IMR-90 (cell line): ENCODE data around the gene CPOX. TPM values are rescaled to one million over a fixed set of nuclear protein-coding genes. Genes with fewer than 3 reads are reported as not detected.

Experiments
- ATAC-seq: fragments of 200-7000 bp; cut with Tn5 transposase; 2 replicates; pipeline ENCODE4 v1.9.1; 2020; ENCODE audit warnings: low read depth, mild to moderate bottlenecking, moderate library complexity
- BruUV-seq: library from RNA; stranded (reverse); fragments of 400-500 nt; replicated peaks from 2 replicates; lab custom pipeline; 2021; lab: Mats Ljungman, UMichigan
- CTCF ChIA-PET: fragments of 300-600 bp; formaldehyde crosslinking; extraction: SDS; loops from one replicate; lab custom pipeline; 2021; ENCODE audit warnings: antibody characterized with exemption; lab: Yijun Ruan, JAX
- POLR2A ChIA-PET: fragments of 300-600 bp; sonication (Branson Sonifier 250); formaldehyde crosslinking; loops from one replicate; lab custom pipeline; 2022; ENCODE audit warnings: antibody characterized with exemption; ENCODE audit not compliant: unreplicated experiment; lab: Charles Lee
- DNase-seq: peaks from one replicate; pipeline ENCODE4 v3.0.0; 2013
- H2AFZ ChIP-seq: replicated peaks from 2 replicates; pipeline ENCODE3; 2013; ENCODE audit warnings: low read length, mild to moderate bottlenecking; ENCODE audit not compliant: poor library complexity
- H2AK5ac ChIP-seq: 2 replicates; pipeline ENCODE4 v1.6.1; 2013; ENCODE audit warnings: low read depth, low read length, inconsistent platforms
- H2AK9ac ChIP-seq: replicated peaks from 2 replicates; pipeline ENCODE3; 2013; ENCODE audit warnings: mild to moderate bottlenecking, low read depth, low read length, moderate library complexity; ENCODE audit not compliant: poor library complexity
- H2BK120ac ChIP-seq: 2 replicates; pipeline ENCODE4 v1.6.1; 2013; ENCODE audit warnings: low read depth, low read length, inconsistent platforms
- H2BK15ac ChIP-seq: 3 replicates; pipeline ENCODE4 v1.6.1; 2013; ENCODE audit warnings: low read depth, low read length, inconsistent platforms
- H2BK20ac ChIP-seq: 2 replicates; pipeline ENCODE4 v1.6.1; 2013; ENCODE audit warnings: low read depth, mild to moderate bottlenecking, inconsistent platforms, low read length, moderate library complexity
- H2BK5ac ChIP-seq: 2 replicates; pipeline ENCODE4 v1.6.1; 2013; ENCODE audit warnings: mild to moderate bottlenecking, low read depth, low read length, inconsistent platforms; ENCODE audit not compliant: poor library complexity, severe bottlenecking
- H3K14ac ChIP-seq: replicated peaks from 2 replicates; pipeline ENCODE4 v1.6.1; 2013; ENCODE audit warnings: low read depth, low read length, inconsistent platforms
- H3K18ac ChIP-seq: 2 replicates; pipeline ENCODE4 v1.6.1; 2013; ENCODE audit warnings: low read depth, low read length, control low read depth
- H3K23ac ChIP-seq: 2 replicates; pipeline ENCODE4 v1.6.1; 2013; ENCODE audit warnings: low read depth, low read length, inconsistent platforms
- H3K27ac ChIP-seq: 2 replicates; pipeline ENCODE4 v1.5.1; 2013; ENCODE audit warnings: mild to moderate bottlenecking, control low read depth, low read length; ENCODE audit not compliant: insufficient read depth
- H3K27me3 ChIP-seq: 2 replicates; pipeline ENCODE4 v1.6.1; 2013; ENCODE audit warnings: low read length; ENCODE audit not compliant: control insufficient read depth, insufficient read depth
- H3K36me3 ChIP-seq: 2 replicates; pipeline ENCODE4 v1.6.1; 2013; ENCODE audit warnings: low read length, mixed read lengths; ENCODE audit not compliant: control insufficient read depth, insufficient read depth
- H3K4ac ChIP-seq: 2 replicates; pipeline ENCODE4 v1.6.1; 2013; ENCODE audit warnings: low read depth, low read length, inconsistent platforms
- H3K4me1 ChIP-seq: 2 replicates; pipeline ENCODE4 v1.6.1; 2013; ENCODE audit warnings: low read length, mixed read lengths; ENCODE audit not compliant: control insufficient read depth, insufficient read depth
- H3K4me2 ChIP-seq: 2 replicates; pipeline ENCODE4 v1.6.1; 2013; ENCODE audit warnings: low read depth, mild to moderate bottlenecking, control low read depth, low read length, moderate library complexity
- H3K4me3 ChIP-seq: 2 replicates; pipeline ENCODE4 v1.5.1; 2013; ENCODE audit warnings: low read depth, mild to moderate bottlenecking, control low read depth, low read length, moderate library complexity; ENCODE audit not compliant: insufficient read depth
- H3K56ac ChIP-seq: 2 replicates; pipeline ENCODE4 v1.6.1; 2013; ENCODE audit warnings: low read length, inconsistent platforms; ENCODE audit not compliant: insufficient read depth; ENCODE audit errors: extremely low read depth
- H3K79me1 ChIP-seq, 2 experiments: 2 replicates each; pipeline ENCODE4 v1.6.1; 2013; ENCODE audit warnings: low read length in 2 of 2, inconsistent platforms in 1 of 2, low read depth in 1 of 2
- H3K9ac ChIP-seq: 2 replicates; pipeline ENCODE4 v1.6.1; 2013; ENCODE audit warnings: low read depth, low read length, control low read depth
- H3K9me1 ChIP-seq: 2 replicates; pipeline ENCODE4 v1.6.1; 2013; ENCODE audit warnings: low read length, inconsistent platforms; ENCODE audit not compliant: insufficient read depth
- H3K9me3 ChIP-seq: 2 replicates; pipeline ENCODE4 v1.6.1; 2013; ENCODE audit warnings: low read length; ENCODE audit not compliant: control insufficient read depth, insufficient read depth
- H4K20me1 ChIP-seq: 2 replicates; pipeline ENCODE4 v1.6.1; 2013; ENCODE audit warnings: low read length, inconsistent platforms; ENCODE audit not compliant: insufficient read depth
- H4K5ac ChIP-seq: 2 replicates; pipeline ENCODE4 v1.6.1; 2013; ENCODE audit warnings: mild to moderate bottlenecking, low read depth, low read length, control low read depth
- H4K8ac ChIP-seq, 2 experiments: 2 replicates each; pipeline ENCODE4 v1.6.1; 2013; ENCODE audit warnings: low read depth in 2 of 2, low read length in 2 of 2, control low read depth in 1 of 2, inconsistent platforms in 1 of 2
- H4K91ac ChIP-seq: 2 replicates; pipeline ENCODE4 v1.6.1; 2013; ENCODE audit warnings: low read depth, low read length, inconsistent platforms; ENCODE audit not compliant: insufficient read depth
- CEBPB ChIP-seq: IDR thresholded peaks from 2 replicates; pipeline ENCODE4 v1.6.1; 2012; ENCODE audit warnings: low read depth, low read length, improper control_type of control experiment
- POLR2A ChIP-seq: IDR thresholded peaks from 2 replicates; pipeline ENCODE4 v1.6.1; 2012; ENCODE audit warnings: mild to moderate bottlenecking, low read depth, low read length
- WGBS, 2 experiments: methylation state at CpG; one replicate each; pipeline versions ENCODE4 v1.1.5 to v1.1.7; 2013; ENCODE audit warnings: missing lambda C conversion rate in 2 of 2; ENCODE audit not compliant: insufficient read length in 1 of 2; ENCODE audit errors: extremely low coverage in 2 of 2; 5-methylcytosine and 5-hydroxymethylcytosine counted together
- dilution Hi-C: fragments of 300-500 bp; cut with HindIII; formaldehyde crosslinking; loops from one replicate; pipeline ENCODE4 v1.14.3; 2018; ENCODE audit warnings: low sequenced_read_pairs; ENCODE audit not compliant: unreplicated experiment
- in situ Hi-C: fragments of 300-500 bp; cut with MboI; formaldehyde crosslinking; loops from 3 replicates; pipeline ENCODE4 v1.14.3; 2019; ENCODE audit warnings: low sequenced_read_pairs, inconsistent platforms, mixed read lengths
- intact Hi-C: fragments of 100-400 bp; cut with micrococcal nuclease; formaldehyde crosslinking; loops from 2 replicates; pipeline ENCODE4 v1.10.0; 2022
- polyA plus RNA-seq, 3 experiments: library from polyadenylated mRNA; depleted of rRNA; stranded (reverse); fragments of >200 nt; gene quantifications; 2 replicates each; pipeline ENCODE4 v1.2.3, GENCODE V29; 2012; ENCODE audit warnings: low replicate concordance in 1 of 3
- total RNA-seq: library from RNA; depleted of rRNA; stranded (reverse); fragments of >200 nt; gene quantifications from 2 replicates; pipeline ENCODE4 v1.2.3, GENCODE V29; 2012

CPOX gene
- total and polyA plus RNA-seq, 2 of the 4 experiments (the other 2 are of a cell fraction): 14.5 to 19.4 TPM

DNA sequence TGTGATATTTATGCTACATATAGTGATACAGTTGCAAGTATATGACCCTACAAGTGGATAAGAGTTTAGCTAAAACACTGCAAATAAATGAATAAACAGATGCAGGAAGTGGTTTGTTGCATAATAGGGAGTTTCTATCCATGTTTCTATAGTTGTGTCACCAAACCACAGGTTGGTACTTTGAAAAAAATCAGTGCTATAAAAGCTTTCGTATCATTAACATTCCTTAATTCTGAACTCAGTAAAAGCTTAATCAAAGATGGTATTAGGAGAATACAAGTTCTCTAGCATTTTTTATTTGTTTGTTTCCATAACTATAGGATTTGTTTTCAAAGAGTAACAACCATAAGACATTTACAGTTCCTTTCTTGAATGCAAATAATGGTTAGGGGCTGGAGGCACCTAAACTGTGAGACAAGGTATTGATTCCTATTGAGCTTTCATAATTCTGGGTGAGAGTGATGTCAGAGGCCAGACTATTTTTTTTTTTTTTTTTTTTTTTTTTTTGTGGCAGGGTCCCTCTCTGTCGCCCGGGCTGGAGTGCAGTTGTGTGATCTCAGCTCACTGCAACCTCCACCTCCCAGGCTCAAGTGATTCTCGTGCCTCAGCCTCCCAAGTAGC lies 29.6 kb downstream of the CPOX start:
- no peaks in the 10 kb centered on the region for H3K9me1 ChIP-seq
- H2BK5ac ChIP-seq: no peak overlapping the region
- H3K18ac ChIP-seq: no peak overlapping the region
- no peak overlapping the region for H3K14ac ChIP-seq
- no peak overlapping the region for H3K4ac ChIP-seq
- no peak overlapping the region for H3K4me3 ChIP-seq
- WGBS, 2 experiments: 83% methylated on average over 1 of the region's 4 CpGs; no CpG with 5 or more reads in 1 of the 2 experiments
- no peak overlapping the region for H3K56ac ChIP-seq
- no peak overlapping the region for H3K4me2 ChIP-seq
- no peak overlapping the region for H4K91ac ChIP-seq
- no peaks in the 10 kb centered on the region for H3K36me3 ChIP-seq
- no peaks in the 10 kb centered on the region; the same call in 1 of the 2 replicates for H3K27me3 ChIP-seq
- no peaks in the 10 kb centered on the region; the same call in 1 of the 2 replicates for H3K4me1 ChIP-seq
- no peak overlapping the region for H2AK5ac ChIP-seq
- H4K20me1 ChIP-seq: no peaks in the 10 kb centered on the region
- H3K9ac ChIP-seq: no peak overlapping the region
- no peak overlapping the region for H2BK20ac ChIP-seq
- in situ Hi-C loops: loop anchor here (25.0 kb wide), 1 partner anchor 226 kb away; no protein-coding TSS in a partner anchor
- ATAC-seq (peak; percentile 64), DNase-seq (peak; percentile 61)
- intact Hi-C loops: no loop called here
- H4K8ac ChIP-seq: no peak overlapping the region
- TF ChIP-seq POLR2A (no peak), CEBPB (peak; percentile 87)
- no peaks in the 10 kb centered on the region for H3K79me1 ChIP-seq
- dilution Hi-C loops: no loop called here
- H2AFZ ChIP-seq: no peak overlapping the region
- H2BK15ac ChIP-seq: no peak overlapping the region
- no peak overlapping the region for H2AK9ac ChIP-seq
- POLR2A ChIA-PET: no interaction called here
- H4K5ac ChIP-seq: no peak overlapping the region
- no peak overlapping the region for H3K23ac ChIP-seq
- no TSS peak for BruUV-seq
- CTCF ChIA-PET: no interaction called here
- H2BK120ac ChIP-seq: no peak overlapping the region
- no peak overlapping the region for H3K27ac ChIP-seq
- no peaks in the 10 kb centered on the region for H3K9me3 ChIP-seq
